ENCODE results near the gene COLEC12.

Gene COLEC12

DNA sequence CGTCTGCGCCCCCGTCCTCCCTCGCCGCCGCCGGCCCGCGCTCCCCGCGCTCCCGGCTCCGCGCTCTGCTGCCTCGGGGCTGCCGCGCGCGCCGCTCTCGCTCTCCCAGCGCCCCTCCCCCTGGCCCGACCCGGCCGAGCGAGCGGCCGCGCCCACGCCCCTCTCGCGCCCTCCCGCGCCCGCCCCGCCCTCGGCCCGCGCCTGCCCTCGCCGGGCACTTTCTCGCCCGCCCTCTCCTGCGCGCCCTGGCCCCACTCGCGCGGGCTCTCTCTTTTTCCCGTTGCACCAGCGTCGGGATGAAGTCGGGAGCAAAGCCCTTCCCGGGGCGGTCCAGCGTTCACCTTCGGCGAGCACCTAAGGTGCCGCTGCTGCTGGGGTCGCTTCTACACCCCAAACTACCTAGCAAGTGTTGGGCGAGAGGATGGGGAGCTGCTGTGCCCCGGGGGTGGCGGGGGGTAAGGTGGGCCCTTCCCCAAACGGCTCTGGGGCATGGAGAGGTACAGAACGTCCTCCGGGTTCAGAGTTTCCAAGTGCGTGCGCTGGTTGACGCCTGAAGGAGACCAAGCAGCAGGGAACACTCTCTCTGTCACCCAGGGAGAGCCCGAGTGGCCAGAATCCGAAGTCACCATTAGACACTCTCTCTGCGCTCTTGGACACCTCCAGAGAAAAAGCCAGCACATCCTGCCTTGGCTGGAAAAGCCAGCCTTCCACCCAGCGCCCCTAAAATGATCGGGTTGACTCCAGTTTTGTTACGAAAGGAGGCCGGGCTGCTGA lies at the start of gene COLEC12:
COLEC12 (minus strand) TSS at position 70 of the 774 bp plus-strand sequence. CDS start 187 bp downstream, outside the sequence.
- no peak for DNase-seq (ENCODE audit: low read depth)
- TF ChIP-seq, protein P1, sequence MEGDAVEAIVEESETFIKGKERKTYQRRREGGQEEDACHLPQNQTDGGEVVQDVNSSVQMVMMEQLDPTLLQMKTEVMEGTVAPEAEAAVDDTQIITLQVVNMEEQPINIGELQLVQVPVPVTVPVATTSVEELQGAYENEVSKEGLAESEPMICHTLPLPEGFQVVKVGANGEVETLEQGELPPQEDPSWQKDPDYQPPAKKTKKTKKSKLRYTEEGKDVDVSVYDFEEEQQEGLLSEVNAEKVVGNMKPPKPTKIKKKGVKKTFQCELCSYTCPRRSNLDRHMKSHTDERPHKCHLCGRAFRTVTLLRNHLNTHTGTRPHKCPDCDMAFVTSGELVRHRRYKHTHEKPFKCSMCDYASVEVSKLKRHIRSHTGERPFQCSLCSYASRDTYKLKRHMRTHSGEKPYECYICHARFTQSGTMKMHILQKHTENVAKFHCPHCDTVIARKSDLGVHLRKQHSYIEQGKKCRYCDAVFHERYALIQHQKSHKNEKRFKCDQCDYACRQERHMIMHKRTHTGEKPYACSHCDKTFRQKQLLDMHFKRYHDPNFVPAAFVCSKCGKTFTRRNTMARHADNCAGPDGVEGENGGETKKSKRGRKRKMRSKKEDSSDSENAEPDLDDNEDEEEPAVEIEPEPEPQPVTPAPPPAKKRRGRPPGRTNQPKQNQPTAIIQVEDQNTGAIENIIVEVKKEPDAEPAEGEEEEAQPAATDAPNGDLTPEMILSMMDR (conservative IDR thresholded peaks at IDR 0.05; ENCODE audit: low read depth, low read length) = no peak
- peak within 1 kb of the TSS; percentile 52 for H3K4me3 ChIP-seq (ENCODE audit: low read length)

DNA sequence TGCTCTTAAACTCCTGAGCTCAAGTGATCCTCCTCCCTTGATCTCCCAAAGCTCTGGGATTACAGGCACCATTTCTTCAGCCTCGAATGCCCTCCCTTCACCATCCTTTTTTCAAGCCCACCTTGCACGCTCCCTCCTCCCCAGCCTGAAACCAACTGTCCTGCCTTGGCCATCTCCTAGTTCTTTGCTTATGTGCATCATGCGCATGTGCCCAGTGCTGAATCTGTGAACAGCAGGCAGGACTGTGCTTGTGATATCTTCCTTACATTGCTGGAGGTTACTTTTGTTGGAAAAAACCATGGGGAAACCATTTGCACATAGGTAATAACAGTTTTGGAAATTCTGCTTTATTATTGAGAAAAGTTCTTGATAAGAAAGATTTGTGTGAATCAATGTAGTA lies 49.5 kb upstream of the COLEC12 start:
- H3K4me3 ChIP-seq (ENCODE audit: low read length) = no peak overlapping the region
- TF ChIP-seq, protein P1 (conservative IDR thresholded peaks at IDR 0.05; ENCODE audit: low read depth, low read length) = no peak
- DNase-seq (ENCODE audit: low read depth) = no peak

DNA sequence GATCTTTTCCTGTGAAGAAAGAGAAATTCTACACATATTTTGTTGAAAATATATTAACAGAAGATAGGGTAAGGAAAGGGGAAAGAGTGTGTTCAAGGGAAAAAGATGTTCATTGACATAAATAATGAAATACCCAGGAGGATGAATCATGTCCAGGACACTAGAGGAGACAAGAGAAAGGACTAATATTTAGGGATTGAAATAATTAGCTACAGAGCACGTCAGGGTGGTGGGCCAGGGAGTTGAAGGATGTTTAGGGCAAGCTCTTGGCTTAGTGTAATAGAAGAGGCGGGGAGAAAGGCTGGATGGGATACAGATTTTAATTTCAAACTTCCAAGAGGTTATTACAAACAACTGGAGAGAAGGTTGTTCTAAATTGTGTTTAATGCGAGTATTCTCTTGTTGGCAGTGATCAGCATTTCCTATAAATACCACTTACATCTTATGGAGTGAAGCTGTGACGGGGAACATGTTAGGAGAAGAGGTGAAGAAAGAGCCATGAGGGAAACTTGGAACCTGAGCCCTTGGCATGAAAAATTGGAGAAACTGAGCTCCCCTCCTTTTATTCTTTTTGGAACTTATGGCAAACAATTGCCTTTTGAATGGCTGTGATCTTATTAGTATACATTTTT lies 43.1 kb upstream of the COLEC12 start:
- DNase-seq (ENCODE audit: low read depth) = no peak
- H3K4me3 ChIP-seq (ENCODE audit: low read length) = no peak overlapping the region
- TF ChIP-seq, protein P1 (conservative IDR thresholded peaks at IDR 0.05; ENCODE audit: low read depth, low read length) = no peak

DNA sequence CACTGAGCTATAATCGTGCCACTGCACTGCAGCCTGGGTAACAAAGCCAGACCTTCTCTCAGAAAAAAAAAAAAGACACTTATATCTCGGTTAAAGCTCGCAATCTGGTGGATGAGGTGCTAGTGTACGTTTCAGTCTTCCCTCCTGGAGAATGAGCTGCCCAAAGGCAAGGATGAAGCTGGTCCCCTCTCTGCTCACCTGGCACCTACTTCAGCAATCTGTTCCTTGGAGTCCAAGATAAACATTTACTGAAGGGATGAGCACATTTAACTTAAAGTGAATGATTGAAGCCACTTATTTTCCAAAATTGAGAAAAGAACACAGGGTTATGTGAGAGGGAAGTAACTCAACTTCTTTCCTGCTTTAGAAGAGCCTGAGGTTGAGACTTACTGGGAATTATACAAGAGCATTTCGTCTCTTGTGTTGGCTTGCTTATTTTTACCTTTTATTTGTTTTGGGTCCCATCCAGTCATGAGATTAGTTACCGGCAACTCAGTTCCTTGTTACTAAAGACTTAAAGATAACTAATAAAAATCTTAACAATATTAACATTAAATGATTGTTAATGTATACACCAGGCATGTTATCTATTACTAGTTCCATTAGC lies 33.6 kb upstream of the COLEC12 start:
- no peak for DNase-seq (ENCODE audit: low read depth)
- H3K4me3 ChIP-seq (ENCODE audit: low read length) = no peak overlapping the region
- TF ChIP-seq, protein P1 (conservative IDR thresholded peaks at IDR 0.05; ENCODE audit: low read depth, low read length) = no peak

DNA sequence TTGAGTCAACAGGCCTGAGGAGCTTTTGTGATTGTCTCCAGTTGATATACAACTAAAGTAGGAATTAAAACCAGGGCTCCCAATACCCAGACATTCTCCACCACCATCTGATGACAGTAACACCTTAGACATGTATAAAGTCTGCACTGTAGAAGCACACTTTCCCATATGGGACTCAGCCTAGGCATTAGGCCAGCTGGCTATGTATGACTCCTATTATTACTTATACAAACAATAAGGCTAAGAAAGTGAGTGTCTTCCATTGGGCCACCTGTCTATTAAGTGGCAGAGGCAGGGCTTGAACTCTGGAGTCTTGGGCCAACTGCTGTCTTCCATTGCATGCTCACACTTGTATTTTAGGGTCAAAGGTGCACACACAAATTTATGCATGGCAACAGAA lies 32.1 kb upstream of the COLEC12 start:
- no peak overlapping the region for H3K4me3 ChIP-seq (ENCODE audit: low read length)
- TF ChIP-seq, protein P1 (conservative IDR thresholded peaks at IDR 0.05; ENCODE audit: low read depth, low read length) = no peak
- DNase-seq (ENCODE audit: low read depth) = no peak

DNA sequence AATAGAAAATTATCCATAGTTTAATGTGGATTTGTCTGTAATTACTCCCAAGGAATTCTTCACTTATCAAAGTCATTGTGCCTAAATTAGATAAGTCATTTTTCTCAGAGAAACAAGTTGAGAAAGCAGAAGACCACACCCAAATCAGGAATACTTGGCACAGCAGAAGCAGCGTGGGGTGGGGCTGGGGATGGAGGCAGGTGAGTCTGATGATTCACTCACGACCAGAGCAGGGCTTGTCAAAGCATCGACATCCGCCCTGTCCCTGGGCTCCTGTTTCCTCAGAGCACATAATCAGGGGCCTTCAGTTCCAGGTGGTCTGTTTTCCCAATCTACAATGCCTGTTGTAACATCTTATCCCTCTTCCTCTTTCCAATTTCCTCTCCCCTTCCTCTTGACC lies 31.5 kb upstream of the COLEC12 start:
- TF ChIP-seq, protein P1 (conservative IDR thresholded peaks at IDR 0.05; ENCODE audit: low read depth, low read length) = no peak
- H3K4me3 ChIP-seq (ENCODE audit: low read length) = no peak overlapping the region
- no peak for DNase-seq (ENCODE audit: low read depth)

Measured in retinal pigment epithelial cell (primary cell).